Measurements from ENCODE around the gene CPT1B.
"Not testable (repeated sequence)": the region's sequence is repeated elsewhere in the genome, so short reads cannot be mapped to it uniquely, and the experiment has no call there.

The CPT1B gene

DNA sequence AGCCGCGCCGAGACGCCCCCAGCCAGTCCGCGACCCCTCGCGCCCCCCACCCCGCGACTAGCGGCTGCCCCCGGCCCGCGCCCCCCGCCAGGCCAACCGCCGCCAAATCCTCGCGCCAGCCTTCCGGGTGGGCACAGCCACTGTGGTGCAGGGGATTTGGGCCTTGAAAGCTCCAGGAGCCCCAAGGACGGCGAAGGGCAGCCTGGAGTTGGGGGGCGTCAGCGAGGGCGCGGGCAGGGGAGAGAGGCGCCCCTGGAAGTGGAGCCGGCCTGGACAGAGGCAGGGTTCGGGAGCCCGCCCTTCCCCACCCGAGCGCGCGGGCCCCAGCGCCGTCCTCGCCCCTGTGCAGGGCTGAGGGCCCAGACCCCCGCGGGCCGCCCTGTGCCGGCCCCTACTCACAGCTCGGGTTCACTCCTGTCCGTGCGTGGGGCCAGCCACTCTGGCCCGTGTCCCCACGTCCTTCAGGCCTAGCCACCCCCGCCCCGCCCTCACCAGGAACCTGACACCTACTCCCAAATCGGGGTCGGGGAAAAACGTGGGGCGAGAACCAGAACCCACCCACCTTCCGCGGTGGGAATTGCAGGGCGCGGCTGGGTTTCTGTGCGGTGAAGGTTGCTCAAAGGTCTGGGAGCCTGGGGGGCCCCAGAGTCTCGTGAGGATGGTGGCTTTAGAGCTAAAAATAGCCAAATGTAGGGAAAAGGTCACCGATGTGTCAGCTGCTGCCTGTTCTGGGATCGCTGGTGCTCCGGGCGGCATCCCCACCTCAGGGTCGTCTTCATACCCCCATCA, at the start of gene CPT1B:
TSS of gene CPT1B (minus strand) at position 441 of the 789 bp plus-strand sequence. CDS start 512 bp downstream, outside the sequence.
- DNase-seq = no peak

DNA sequence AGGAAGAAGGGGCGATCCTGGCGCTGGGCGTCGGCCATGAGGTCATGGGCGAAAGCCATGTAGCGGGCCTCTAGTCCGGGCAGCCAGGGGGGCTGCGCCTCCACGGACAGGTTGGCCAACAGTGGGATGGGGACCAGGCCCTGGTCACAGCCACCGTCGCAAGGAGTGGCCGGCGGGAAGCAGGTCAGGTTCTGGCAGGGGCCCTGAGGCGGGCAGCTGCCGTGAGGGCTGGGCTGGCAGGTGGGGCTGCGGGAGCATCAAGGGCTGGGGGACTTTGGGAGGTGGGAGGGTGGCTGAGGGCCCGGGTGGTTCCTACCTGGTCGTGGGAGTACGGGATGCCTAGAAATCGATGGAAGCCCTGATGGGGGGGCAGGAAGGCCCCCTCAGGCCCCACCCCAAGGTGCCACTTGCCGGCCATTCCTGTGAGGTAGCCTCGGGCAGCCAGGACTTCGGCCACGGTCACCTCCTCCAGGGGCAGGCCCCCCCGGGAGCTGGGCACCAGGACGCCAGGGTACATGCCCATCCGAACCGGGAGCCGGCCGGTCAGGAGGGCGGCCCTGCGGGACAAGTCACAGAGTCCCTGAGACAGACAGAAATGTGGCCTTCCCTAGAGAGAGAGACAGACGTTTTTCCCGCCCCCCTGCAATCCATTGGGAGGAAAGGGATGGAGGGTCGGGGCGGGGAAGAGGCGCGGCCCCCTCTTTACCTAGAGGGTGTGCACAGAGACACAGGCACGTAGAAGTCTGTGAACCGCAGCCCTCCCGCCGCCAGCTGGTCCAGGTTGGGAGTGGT, 48.8 kb upstream of the CPT1B start:
- DNase-seq = no peak

DNA sequence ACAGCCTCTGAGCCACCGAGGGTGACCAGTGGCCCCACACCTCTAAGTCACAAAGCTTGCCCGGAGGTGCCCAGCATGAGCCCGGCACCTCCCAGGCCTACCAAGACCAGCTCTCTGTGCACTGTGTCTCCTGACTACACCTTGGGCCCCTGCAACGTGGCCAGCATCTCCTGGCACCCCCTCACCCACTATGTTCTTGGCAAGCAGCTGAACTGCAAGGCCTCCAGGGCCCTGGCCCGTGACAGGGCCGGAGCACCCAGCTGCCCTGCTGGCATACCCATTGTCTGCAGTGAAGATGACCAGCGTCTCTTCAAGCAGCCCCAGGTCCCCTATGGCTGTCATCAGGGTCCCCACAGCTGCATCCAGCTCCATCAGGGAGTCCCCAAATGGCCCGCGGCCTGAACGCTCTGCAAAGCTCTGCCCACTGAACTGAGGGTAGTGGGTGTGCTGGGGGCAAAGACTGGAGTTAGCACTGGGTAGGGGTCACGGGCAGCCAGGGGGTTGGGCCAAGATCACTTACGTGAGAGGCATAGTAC, 48.2 kb upstream of the CPT1B start:
- no peak for DNase-seq

DNA sequence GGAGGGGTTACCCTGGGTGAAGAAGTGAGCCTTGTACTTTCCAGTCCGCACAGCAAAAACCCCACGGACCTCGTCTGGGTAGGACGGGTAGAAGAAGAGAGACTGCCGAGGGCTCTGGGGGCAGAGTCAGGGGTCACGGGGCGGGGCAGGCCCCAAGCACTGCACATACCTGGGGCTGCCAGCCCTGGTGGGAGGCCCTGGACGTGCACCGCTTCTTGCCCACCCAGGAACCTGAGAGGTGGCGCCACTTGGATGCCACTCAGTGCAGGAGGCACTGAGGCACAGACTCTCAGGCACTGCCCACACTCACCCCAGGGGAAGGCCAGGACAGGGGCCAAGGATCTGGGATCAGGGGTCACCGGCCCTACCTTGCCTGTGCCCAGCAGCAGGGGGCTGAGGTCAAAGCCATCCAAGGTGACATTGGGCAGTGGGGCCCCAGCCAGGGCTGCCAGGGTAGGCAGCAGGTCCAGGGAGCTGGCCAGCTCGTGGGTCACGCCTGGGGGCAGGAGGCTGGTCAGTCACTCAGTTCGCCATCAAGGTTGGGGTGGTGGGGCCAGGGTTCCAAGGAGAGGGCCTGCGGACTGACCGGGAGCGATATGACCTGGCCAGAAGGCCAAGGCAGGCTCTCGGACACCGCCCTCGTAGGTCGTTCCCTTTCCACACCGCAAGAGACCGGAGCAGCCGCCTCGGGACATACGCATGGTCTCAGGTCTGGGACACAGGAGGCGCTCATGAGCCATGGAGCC, 47.5 kb upstream of the CPT1B start:
- DNase-seq = no peak

DNA sequence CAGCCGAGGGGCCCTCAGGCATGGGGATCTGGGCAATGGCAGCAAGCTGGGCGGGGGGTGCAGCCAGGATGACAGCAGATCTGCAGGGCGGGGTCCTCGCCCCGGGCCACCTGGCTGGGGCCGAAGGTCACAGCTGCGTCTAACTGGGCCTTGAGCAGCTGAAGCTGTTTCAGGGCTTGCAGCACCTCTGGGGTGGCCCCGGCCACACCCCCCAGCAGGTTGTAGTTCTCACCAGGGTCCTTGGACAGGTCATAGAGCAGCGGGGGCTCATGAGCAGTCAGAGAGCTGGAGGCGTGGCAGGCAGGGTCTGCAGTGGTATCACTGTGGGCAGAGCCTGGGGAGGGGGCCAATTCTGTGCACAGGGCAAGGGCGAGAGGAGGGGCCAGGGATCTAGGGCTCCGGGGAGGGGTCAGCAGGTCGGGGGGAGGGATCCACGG, 46.9 kb upstream of the CPT1B start:
- no peak for DNase-seq

DNA sequence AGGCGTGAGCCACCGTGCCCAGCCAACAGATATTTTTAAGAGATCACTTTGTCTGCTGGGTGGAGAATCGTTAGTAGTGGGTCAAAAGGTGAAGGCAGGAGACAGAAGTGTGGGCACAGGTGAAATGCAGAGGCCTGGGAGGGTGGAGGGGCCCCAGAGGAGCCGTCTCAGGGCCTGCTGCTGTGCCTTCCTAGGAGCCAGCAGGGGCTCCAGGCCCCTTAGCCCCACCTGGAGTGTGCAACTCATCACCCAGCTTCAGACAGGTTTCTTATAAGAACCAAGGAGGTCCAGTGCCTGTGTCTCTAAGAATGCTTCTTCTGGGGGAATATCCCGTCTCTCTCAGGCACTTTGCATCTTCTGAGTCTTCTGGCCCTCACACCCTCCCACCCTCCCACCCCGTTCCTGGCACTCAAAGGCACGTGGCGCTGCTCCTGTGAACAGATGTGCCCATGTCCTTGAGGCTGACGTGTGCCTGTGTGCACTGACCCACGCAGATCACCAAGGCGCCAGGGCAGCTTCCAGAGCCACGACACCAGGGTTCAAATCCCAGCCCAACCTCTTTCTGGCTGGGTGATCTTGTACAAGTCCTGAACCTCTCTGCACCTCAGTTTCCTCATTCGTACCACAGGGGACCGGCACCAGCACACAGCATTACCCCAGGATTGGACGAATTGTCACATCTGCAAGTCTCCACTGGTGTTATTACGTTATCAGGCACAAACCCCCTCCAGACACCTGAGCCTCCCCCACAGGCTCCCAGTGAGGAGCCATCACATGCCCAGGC, 46.3 kb upstream of the CPT1B start:
- DNase-seq = no peak

DNA sequence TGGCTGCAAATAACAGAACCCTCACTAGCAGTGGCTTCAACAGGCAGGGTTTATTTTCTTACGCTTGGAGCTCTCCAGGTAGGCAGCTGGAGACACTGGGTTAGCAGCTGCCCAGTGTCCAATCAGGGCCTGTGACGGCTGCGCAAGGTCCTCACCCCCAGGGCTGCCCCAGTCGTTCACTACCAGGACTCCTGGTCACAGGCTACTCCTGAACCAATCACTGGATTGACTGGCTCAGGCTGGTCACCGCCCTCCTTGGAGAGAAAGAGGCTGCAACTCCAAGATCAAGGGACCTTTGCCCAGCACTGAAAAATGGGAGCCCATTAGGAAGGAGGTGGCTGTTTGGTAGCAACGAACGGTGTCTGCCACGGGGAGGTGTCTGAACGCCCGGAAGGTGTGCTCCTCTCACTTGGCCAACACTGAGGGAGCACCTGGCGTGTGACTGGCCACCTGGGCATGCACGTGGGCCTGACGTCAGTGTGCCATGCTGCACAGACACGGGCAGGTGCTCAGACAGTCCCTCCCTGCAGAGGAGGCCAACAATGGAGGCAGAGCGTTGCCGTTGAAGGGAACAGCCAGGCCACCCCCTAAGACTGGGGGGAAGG, 44.6 kb upstream of the CPT1B start:
- no peak for DNase-seq

DNA sequence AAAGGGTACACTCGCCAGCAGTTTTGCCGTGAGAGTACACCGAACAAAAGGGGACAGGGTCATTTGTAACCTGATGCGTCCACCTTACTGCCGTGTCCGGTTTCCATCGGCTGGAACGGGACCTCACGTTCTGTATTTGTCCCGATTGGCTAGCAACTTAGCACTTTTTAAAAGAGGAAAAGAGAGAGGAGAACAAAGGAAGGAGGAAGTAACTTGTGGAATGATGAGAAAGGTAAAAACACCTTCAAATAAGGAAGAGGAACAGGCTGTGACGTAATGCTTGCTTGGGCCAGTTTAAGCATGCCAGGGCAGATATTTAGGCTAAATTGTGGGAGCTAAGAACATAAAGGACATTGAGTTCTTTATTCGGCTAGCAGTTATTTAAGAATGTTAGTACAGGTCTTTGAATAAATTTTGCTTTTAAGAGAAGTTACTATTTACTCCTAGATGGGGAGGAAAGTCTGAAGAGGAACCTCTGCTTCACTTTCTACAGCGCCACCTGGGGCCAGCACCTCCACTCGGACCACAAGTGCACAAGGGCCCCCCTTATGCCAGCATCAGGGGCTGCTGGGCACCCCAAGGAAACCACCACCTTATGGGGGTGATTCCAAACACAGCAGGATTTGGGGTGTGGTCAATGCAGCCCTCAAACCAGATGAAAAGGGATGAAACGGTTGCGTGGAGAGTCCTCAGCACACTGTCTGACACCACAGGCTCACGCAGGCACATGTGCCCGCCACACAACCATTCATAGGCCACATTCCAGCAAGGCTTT, 43.9 kb upstream of the CPT1B start:
- DNase-seq = no peak

DNA sequence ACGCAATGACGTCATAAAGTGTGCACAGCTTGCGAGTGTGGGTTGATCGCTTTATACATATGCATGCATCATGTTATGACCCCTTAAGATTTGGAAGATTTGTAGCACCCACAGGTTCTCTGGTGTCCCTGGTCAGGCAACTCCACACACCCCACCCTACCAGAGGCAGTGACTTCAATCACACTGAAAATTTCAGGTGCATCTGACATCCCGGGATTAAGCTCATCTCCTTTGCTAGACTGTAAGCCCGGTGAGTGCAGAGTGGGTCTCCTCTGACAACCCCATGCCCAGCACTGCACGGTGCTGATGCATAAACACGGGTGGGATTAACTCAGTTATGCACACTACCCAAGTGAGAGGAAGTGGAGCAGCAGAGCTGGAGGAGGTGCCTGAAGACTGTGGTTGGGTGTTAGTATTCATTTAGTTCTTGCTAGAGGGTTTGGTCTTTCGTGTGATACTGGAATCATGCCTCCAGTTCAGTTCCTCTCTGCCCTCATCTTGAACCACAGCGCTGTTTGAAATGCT, 43.2 kb upstream of the CPT1B start:
- no peak for DNase-seq

DNA sequence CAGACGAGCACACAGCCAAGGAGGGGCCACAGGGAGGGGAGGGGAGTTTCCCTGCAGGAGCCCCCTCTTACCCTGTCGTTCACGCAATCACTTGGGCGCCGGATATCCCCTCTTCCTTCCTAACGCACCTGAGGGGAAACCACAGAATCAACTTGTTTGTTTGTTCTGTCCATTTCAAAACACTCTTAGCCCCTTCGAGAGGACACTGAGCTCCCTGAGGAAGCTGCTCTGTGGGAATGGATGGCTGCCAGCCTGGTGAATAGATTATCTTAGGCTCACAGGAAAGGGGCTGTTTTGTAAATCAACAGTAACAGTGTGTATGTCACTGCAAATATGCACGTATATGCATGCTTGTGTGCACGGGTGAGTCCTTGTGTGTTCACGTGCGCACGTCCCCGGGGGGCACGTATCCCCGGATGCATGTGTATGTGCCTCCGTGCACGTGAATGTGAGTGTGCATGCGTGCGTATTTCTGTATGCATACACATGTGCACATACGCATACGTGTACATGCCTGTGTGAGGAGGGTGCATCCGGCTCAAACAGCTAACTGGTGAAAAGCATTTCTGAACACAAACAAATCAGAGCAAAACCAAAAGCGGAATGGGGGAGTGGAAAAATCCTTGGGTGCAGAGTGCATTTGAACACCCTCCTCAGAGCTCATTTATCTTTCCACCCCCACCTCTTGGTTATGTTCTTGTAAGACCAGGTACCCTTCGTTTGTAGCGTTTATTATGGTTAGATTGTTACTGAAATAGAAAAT, 42.5 kb upstream of the CPT1B start:
- no peak for DNase-seq

DNA sequence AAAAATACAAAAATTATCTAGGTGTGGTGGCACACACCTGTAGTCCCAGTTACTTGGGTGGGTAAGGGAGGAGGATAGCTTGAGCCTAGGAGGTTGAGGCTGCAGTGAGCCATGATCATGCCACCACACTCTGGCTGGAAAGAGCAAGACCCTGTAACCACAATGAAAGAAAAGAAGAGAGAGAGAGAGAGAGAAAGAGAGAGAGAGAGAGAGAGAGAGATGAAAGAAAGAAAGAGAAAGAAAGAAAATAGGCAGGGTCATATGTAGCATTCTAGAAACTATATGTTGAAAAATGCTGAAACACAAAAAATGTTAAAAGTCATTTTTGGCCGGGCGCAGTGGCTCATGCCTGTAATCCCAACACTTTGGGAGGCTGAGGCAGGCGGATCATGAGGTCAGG, 36.1 kb upstream of the CPT1B start:
- DNase-seq = not testable (repeated sequence)

DNA sequence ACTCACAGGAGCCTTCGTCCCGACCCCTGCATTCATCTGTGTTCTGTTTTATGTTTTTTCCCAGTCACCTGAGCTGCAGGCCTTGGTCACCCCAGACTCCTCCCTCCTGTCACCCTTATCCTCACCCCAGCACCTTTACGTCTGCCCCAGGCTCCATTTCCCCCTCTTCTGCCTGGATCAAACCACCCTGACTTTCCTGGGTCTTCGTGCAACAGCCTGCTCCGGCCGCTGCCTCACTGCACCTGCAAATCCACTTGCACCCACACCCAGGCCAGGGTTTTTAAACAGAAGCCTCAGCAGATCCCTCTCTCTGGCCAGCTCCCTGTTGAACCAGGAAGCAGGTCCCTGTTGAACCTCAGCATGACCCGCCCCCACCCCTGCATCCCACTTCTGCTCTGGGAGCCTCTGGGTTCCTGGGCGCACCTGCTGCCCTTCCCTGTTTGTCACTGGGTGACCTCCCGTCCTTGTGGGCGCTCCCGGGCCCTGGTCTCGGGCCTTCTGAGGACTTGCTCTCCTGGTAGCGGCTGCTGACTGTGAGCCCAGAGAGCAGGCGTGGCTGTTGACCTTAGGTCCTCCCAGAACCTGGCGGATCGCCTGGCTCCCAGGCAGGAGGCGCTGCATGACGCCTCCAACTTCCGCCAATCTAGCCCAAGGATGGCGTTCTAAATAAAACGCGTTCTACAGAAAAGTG, 35.2 kb upstream of the CPT1B start:
- no peak for DNase-seq

DNA sequence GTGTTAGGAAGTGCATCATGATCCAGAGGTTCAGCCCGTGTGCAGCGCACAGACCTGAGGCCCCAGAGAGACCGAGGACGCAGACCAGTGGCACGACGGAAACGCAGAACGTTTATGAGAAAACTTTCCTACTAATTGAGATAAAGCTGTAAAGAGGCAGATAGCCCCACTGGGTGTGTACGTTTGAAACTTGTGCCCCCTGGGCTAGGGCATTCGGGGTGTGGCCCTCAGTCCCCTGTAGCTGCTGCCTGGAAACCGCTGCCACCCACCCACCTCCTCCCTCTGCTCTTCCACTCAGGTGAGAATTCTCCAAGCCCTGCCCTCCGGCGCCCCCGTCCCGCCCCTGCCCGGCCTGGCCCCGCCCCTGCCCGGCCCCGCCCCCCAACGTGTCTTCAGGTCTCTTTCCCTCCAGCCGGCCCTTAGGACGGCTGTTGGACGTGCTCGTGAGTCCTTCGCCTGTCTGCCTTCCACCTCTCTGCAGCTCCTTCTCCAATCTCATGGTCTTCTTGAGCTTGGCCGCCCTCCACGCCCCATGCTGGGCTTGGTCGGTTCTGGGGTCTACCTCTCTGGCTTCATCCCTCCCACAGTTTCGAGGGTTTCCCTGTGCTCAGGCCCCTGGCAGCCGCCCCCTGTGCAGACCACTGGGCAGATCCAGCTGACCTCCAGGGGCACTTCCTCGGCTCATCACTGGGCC, 34.4 kb upstream of the CPT1B start:
- DNase-seq = no peak

DNA sequence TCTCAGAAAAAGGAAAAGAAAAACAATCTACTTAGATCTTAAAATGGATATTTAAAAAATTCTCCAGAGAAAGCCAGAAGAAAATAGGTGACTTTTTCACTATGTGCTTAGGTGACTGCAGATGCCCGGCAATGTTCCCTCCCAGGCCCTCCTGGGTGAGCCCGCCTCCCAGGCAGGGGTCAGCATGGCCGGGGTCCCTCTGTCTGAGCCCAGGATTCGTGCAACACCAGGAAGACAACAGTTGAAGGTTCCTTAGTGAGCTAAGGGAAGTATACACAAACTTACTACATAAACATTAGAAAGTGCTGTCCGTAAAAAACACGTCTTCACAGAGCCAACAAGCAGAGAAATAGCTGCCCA, 33.9 kb upstream of the CPT1B start:
- no peak for DNase-seq

DNA sequence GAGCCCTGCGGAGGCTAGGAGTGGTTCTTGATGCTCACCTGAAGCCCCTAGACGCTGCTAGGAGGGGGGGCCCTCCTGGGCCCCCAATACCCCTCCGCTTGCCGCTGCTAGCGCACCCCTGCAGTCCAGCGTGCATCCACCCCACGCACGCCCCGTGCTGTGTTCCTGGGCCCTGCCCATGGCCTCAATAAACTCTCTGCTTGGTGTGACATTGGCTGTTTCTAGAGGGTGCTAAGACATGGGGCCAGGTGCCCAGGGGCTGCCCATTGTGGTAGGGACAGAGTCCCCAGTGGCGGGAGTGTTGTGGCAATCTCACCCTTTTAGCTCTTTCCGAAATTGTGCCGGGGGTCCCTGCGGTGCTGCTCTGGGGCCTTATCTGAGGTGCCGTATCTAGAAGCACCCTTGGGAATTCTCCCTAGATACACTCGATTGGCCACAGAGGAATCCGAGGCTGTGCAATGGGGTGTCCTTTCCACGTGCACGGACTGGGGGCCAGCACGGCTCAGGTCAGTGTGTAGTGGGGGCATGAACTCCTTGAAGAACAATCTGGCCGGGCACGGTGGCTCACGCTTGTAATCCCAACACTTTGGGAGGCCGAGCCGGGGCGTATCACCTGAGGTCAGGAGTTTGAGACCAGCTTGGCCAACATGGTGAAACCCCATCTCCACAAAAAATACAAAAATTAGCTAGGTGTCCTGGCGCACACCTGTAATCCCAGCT, 33.3 kb upstream of the CPT1B start:
- no peak for DNase-seq

DNA sequence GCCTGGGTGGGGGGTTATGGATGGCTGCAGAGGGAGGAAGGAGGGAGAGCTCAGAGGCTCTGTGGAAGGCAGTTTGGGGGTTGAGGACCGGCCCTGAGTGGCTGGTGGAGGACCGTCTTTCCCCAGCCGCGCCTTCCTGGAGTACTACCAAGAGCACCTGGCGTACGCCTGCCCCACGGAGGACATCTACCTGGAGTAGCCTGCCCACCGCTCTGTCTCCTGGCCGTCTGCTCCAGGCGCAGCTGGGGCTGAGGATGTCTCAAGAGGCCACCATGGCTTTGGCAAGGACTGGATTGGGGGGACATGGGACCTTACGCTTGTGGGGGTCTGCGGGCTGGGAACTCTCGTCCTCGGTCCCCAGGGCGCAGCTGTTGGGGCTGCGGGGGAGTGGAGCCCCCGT, 32.4 kb upstream of the CPT1B start:
- DNase-seq = no peak

DNA sequence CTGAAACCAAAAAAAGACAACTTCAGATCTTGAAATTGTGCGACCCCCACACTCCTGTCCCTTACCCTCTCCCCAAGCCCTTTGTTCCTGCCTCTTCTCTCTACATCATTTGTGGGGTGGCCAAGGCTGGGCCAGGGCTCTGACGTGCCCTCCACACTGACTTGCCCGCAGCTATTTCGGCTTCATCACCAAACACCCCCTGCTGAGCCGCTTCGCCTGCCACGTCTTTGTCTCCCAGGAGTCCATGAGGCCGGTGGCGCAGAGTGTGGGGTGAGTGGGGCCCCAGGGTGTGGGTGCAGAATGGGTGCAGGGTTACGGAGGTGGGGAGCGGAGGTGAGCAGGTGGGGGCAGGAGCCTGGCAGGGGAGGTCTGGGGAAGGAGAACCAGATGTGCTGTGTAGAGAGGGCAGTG, 31.8 kb upstream of the CPT1B start:
- no peak for DNase-seq

DNA sequence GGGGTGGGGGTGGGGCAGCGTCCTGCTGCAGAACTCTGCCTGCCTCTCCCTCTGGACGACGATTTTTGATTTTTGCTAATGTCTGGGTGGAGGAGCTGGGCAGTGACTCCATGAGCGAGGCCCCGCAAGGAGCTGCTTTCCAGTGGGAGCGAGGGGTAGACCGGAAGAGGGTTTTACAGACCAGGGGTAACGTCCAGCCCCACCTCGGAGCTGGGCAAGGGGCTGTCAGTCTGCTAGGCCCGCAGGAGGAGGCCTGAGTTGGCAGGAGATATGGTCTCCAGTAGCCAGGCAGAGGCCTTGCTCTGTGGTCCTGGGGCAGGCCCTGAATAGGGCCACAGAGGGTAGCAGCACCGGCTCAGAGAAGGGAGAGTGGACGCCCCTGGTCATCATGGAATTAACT, 31.4 kb upstream of the CPT1B start:
- DNase-seq = no peak

Data from cortex of kidney (tissue), 1 donor.